Neuronal stem cell (in vitro differentiated cells): ENCODE measurements around the gene PCNX3.

Source experiments
- DNase-seq: peaks from one replicate; pipeline ENCODE4 v3.0.0-alpha.2; 2013; ENCODE audit warnings: low spot score
- H2AFZ ChIP-seq: one replicate; pipeline ENCODE4 v1.6.1; 2013; ENCODE audit warnings: mild to moderate bottlenecking, low read length, inconsistent platforms
- H2AK5ac ChIP-seq: 2 replicates; pipeline ENCODE4 v1.6.1; 2013; ENCODE audit warnings: low read depth, mild to moderate bottlenecking, inconsistent platforms, low read length, moderate library complexity, mixed read lengths
- H2BK120ac ChIP-seq: 2 replicates; pipeline ENCODE4 v1.6.1; 2013; ENCODE audit warnings: low read depth, mild to moderate bottlenecking, inconsistent platforms, low read length, moderate library complexity, mixed read lengths
- H2BK12ac ChIP-seq: one replicate; pipeline ENCODE4 v1.6.1; 2013; ENCODE audit warnings: low read length, inconsistent platforms
- H2BK15ac ChIP-seq: 2 replicates; pipeline ENCODE4 v1.6.1; 2013; ENCODE audit warnings: mild to moderate bottlenecking, low read length, inconsistent platforms, mixed read lengths
- H2BK5ac ChIP-seq: one replicate; pipeline ENCODE4 v1.6.1; 2013; ENCODE audit warnings: inconsistent platforms, mild to moderate bottlenecking, low read length, moderate library complexity
- H3K14ac ChIP-seq: one replicate; pipeline ENCODE4 v1.6.1; 2013; ENCODE audit warnings: low read length, inconsistent platforms
- H3K18ac ChIP-seq: 2 replicates; pipeline ENCODE4 v1.6.1; 2013; ENCODE audit warnings: low read length, inconsistent platforms
- H3K23ac ChIP-seq: 2 replicates; pipeline ENCODE4 v1.6.1; 2013; ENCODE audit warnings: low read depth, mild to moderate bottlenecking, mixed read lengths, low read length, inconsistent platforms; ENCODE audit not compliant: poor library complexity
- H3K27ac ChIP-seq: replicated peaks from 3 replicates; pipeline ENCODE4 v1.5.1; 2013; ENCODE audit warnings: low read length, inconsistent platforms
- H3K27me3 ChIP-seq, 3 experiments: 2 replicates each; pipeline ENCODE4 v1.6.1; 2013; ENCODE audit warnings: low read length in 3 of 3, mild to moderate bottlenecking in 2 of 3, inconsistent platforms in 1 of 3, low read depth in 1 of 3, mixed read lengths in 1 of 3, moderate library complexity in 1 of 3; ENCODE audit not compliant: control insufficient read depth in 3 of 3, insufficient read depth in 3 of 3
- H3K36me3 ChIP-seq, 2 donors: replicated peaks in 1 of 2; 2 replicates each; pipeline ENCODE4 v1.6.1; 2013; ENCODE audit warnings: low read length in 2 of 2; ENCODE audit not compliant: control insufficient read depth in 2 of 2, insufficient read depth in 2 of 2
- H3K4ac ChIP-seq: 2 replicates; pipeline ENCODE4 v1.6.1; 2013; ENCODE audit warnings: inconsistent platforms, mild to moderate bottlenecking, low read length, moderate library complexity
- H3K4me1 ChIP-seq, 2 donors: 1 replicate in 1 of 2; 2 replicates in 1 of 2; pipeline ENCODE4 v1.6.1; 2013; ENCODE audit warnings: low read length in 2 of 2, low read depth in 1 of 2; ENCODE audit not compliant: control insufficient read depth in 2 of 2, insufficient read depth in 1 of 2
- H3K4me2 ChIP-seq: one replicate; pipeline ENCODE4 v1.6.1; 2013; ENCODE audit warnings: mild to moderate bottlenecking, low read length, inconsistent platforms; ENCODE audit not compliant: insufficient read depth, poor library complexity, severe bottlenecking
- H3K4me3 ChIP-seq, 2 donors: 2 replicates each; pipeline ENCODE4 v1.5.1; 2013; ENCODE audit warnings: low read length in 2 of 2, mild to moderate bottlenecking in 2 of 2, inconsistent platforms in 1 of 2, moderate library complexity in 1 of 2
- H3K79me1 ChIP-seq: one replicate; pipeline ENCODE4 v1.6.1; 2013; ENCODE audit warnings: low read depth, mild to moderate bottlenecking, inconsistent platforms, low read length, moderate library complexity
- H3K9ac ChIP-seq: one replicate; pipeline ENCODE4 v1.6.1; 2013; ENCODE audit warnings: mild to moderate bottlenecking, low read depth, low read length, inconsistent platforms; ENCODE audit not compliant: poor library complexity
- H3K9me3 ChIP-seq, 2 donors: replicated peaks in 1 of 2; 2 replicates each; pipeline versions ENCODE3 to v1.6.1; 2013; ENCODE audit warnings: low read length in 2 of 2, mild to moderate bottlenecking in 2 of 2, inconsistent platforms in 1 of 2, low read depth in 1 of 2, mixed read lengths in 1 of 2, moderate library complexity in 1 of 2; ENCODE audit not compliant: control insufficient read depth in 2 of 2, insufficient read depth in 1 of 2
- H4K8ac ChIP-seq: one replicate; pipeline ENCODE4 v1.6.1; 2013; ENCODE audit warnings: low read depth, mild to moderate bottlenecking, inconsistent platforms, low read length, moderate library complexity
- H4K91ac ChIP-seq: one replicate; pipeline ENCODE4 v1.6.1; 2013; ENCODE audit warnings: low read length, low read depth, mild to moderate bottlenecking, inconsistent platforms; ENCODE audit not compliant: poor library complexity
- WGBS, 2 donors: extraction: QIAGEN DNeasy Blood & Tissue Kit; methylation state at CpG; one replicate each; pipeline ENCODE4 v1.1.7; 2013; ENCODE audit warnings: missing lambda C conversion rate in 2 of 2, mixed read lengths in 1 of 2; ENCODE audit not compliant: insufficient read length in 2 of 2, insufficient replicate concordance in 1 of 2; ENCODE audit errors: extremely low coverage in 2 of 2; 5-methylcytosine and 5-hydroxymethylcytosine counted together

PCNX3 gene

DNA sequence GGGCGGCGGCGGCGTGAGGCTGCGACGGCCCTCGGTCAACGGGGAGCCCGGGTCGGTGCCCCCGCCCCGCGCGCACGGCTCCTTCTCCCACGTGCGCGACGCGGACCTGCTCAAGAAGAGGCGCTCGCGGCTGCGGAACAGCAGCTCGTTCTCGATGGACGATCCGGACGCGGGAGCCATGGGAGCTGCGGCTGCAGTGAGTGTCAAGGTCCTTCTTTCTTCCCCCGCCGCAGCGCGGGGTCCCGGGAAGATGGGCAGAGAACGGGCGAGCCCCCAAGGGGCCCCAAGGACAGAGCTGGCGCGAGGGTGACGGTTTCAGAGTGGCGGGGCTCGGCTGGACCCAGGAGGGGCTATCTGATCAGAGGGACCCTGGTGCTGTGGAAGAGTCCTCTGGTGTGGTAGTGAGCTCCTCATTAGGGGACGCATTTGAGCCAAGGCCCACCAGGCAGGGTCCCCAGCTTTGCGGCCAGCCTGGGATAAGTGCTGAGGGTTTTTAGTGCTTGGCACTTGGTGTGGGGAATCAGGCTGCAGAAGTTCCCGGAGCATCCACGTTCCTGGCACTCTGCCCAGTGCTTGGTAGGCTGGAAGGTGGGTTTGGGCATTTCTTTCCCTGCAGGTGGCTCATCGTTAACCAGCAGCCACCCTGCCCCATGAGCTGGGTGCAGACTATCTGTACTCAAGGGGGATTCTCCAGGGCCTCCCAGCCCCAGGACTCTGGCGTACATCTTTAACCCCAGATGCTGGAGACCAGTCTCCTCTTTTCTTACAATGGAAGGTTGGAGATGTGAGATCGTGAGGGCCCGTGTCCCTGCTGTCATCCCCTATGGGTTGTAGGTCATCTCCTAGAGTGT lies 30.0 kb upstream of the PCNX3 start:
- Histone ChIP-seq H2BK15ac (peak overlapping the region; percentile 7), H2BK5ac (peak overlapping the region; percentile 31), H3K4me3 (no peak overlapping the region), H3K79me1 (no peaks in the 10 kb centered on the region), H3K14ac (no peak overlapping the region), H2BK120ac (peak overlapping the region; percentile 48), H3K36me3 (no peaks in the 10 kb centered on the region), H3K23ac (no peak overlapping the region), H2BK12ac (peak overlapping the region; percentile 63), H3K27ac (peak overlapping the region; percentile 81), H4K8ac (peak overlapping the region; percentile 1), H3K4me2 (no peak overlapping the region), H3K4me1 (peaks cover 28 to 54% of the 10 kb centered on the region in 2 donors), H3K18ac (peak overlapping the region; percentile 65), H3K9me3 (no peaks in the 10 kb centered on the region), H3K27me3 (peaks cover 0 to 28% (median 0%) of the 10 kb centered on the region in 3 experiments), H3K4ac (no peak overlapping the region), H2AFZ (no peak overlapping the region), H3K9ac (no peak overlapping the region), H4K91ac (no peak overlapping the region), H2AK5ac (peak overlapping the region; percentile 89)
- DNase-seq: no peak
- WGBS, 2 donors: no CpG with 5 or more reads among the region's 51 CpGs

DNA sequence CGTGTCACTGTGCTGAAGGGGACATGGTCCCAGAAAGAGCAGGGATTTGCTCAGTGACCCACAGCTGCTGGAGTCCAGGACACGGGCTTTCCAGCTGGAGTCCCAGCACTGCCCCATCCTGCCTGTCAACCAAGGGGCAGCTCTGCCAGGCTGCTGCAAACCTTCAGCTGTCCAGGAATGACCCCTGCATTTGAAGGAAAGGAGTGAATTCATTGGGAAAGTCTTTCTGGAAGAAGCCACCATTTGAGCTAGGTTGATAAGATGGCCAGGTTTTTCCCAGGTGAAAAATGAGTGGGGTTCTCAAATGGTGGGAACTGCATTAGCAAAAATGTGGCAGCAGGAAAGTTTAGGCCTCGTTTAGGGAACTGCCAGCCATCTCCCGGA lies 29.3 kb upstream of the PCNX3 start:
- H2BK12ac ChIP-seq: peak overlapping the region; percentile 63
- H3K14ac ChIP-seq: no peak overlapping the region
- H3K36me3 ChIP-seq: no peaks in the 10 kb centered on the region
- H3K9ac ChIP-seq: no peak overlapping the region
- WGBS, 2 donors: no CpG with 5 or more reads among the region's 4 CpGs
- no peak overlapping the region for H4K8ac ChIP-seq
- peak overlapping the region; percentile 81 for H3K27ac ChIP-seq
- H2BK120ac ChIP-seq: peak overlapping the region; percentile 48
- H4K91ac ChIP-seq: no peak overlapping the region
- H3K9me3 ChIP-seq: no peaks in the 10 kb centered on the region
- H2BK15ac ChIP-seq: peak overlapping the region; percentile 6
- H2AK5ac ChIP-seq: peak overlapping the region; percentile 56
- DNase-seq: no peak
- H3K23ac ChIP-seq: no peak overlapping the region
- peak overlapping the region; percentile 31 for H2BK5ac ChIP-seq
- H3K27me3 ChIP-seq: peaks cover 0 to 30% (median 0%) of the 10 kb centered on the region in 3 experiments
- H2AFZ ChIP-seq: peak overlapping the region; percentile 52
- peak overlapping the region; percentile 73 for H3K18ac ChIP-seq
- H3K4me1 ChIP-seq: peaks cover 29 to 54% of the 10 kb centered on the region in 2 donors
- H3K4ac ChIP-seq: no peak overlapping the region
- no peak overlapping the region for H3K4me3 ChIP-seq
- no peaks in the 10 kb centered on the region for H3K79me1 ChIP-seq
- H3K4me2 ChIP-seq: peak overlapping the region; percentile 26

DNA sequence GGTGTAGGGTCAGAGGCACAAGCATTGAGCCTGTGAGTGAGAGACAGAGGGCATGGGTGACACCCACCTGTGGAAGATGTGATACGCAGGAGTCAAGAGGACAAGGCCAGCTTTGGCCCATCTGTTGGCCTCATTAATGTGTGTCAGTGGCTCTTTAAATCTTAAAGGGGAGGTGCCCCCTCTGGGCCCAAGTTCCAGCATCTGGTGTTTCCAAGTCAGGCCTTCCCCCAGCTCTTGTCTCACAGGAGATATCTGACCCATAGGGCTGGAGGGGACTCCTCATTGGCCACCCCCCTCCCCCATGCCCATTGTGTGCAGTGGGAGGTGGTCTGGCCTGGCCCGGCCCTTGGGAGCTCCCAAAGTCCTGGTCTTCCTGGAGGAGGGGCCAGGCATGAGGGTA lies 28.9 kb upstream of the PCNX3 start:
- Histone ChIP-seq H2AK5ac (peak overlapping the region; percentile 56), H3K23ac (no peak overlapping the region), H2BK5ac (no peak overlapping the region), H4K8ac (no peak overlapping the region), H2AFZ (peak overlapping the region; percentile 52), H3K79me1 (no peaks in the 10 kb centered on the region), H3K9me3 (no peaks in the 10 kb centered on the region), H3K4ac (no peak overlapping the region), H2BK12ac (no peak overlapping the region), H3K4me1 (peaks cover 30 to 52% of the 10 kb centered on the region in 2 donors), H3K27ac (peak overlapping the region; percentile 81), H4K91ac (no peak overlapping the region), H3K14ac (no peak overlapping the region), H3K36me3 (no peaks in the 10 kb centered on the region), H2BK120ac (no peak overlapping the region), H3K18ac (peak overlapping the region; percentile 73), H3K27me3 (peaks cover 0 to 33% (median 0%) of the 10 kb centered on the region in 3 experiments), H3K4me2 (peak overlapping the region; percentile 26), H3K4me3 (no peak overlapping the region), H3K9ac (no peak overlapping the region), H2BK15ac (no peak overlapping the region)
- WGBS, 2 donors: no CpG with 5 or more reads among the region's 2 CpGs
- peak; percentile 78 for DNase-seq
